GM21423 (cell line): Measurements from ENCODE around the gene SLC7A10.
"Not testable (repeated sequence)": the region's sequence is repeated elsewhere in the genome, so short reads cannot be mapped to it uniquely, and the experiment has no call there.

Experiments
- ATAC-seq: cut with Tn5 transposase; IDR thresholded peaks from one replicate; pipeline ENCODE4 v1.9.1; 2021; ENCODE audit warnings: mild to moderate bottlenecking, moderate library complexity; ENCODE audit not compliant: unreplicated experiment

SLC7A10 gene

GRCh38 chr19:33203529-33203928 lies 22.1 kb downstream of the SLC7A10 start:
- no peak for ATAC-seq

GRCh38 chr19:33202546-33203507 lies 22.8 kb downstream of the SLC7A10 start:
- ATAC-seq: no peak

GRCh38 chr19:33201886-33202545 lies 23.6 kb downstream of the SLC7A10 start:
- ATAC-seq: no peak

- ATAC-seq: no peak
Observed at GRCh38 chr19:33201473-33201872, 24.2 kb downstream of the SLC7A10 start.

- no peak for ATAC-seq
Observed at GRCh38 chr19:33199441-33200265, 26.0 kb downstream of the SLC7A10 start.

DNA sequence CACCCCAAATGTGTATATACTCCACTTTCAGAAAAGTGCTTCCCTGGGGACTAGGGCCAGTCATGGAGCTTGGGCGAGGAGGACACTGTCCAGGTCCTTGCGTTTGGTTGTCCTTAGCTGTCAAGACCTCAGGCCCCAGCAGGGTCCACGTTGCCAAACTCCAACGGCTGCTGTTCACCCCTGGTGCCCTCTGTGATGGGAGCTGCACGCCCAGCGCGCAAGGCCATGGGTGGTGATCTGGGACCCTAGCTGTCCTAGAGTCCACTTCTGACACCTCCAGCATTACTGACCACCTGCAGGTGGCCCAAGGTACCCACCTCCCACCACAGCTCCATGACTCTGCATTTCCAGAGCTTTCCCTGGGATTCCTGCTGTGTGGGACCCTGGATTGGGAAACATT lies 27.5 kb downstream of the SLC7A10 start:
- ATAC-seq: no peak

- no peak for ATAC-seq
Observed at GRCh38 chr19:33197591-33198000, 28.1 kb downstream of the SLC7A10 start.

DNA sequence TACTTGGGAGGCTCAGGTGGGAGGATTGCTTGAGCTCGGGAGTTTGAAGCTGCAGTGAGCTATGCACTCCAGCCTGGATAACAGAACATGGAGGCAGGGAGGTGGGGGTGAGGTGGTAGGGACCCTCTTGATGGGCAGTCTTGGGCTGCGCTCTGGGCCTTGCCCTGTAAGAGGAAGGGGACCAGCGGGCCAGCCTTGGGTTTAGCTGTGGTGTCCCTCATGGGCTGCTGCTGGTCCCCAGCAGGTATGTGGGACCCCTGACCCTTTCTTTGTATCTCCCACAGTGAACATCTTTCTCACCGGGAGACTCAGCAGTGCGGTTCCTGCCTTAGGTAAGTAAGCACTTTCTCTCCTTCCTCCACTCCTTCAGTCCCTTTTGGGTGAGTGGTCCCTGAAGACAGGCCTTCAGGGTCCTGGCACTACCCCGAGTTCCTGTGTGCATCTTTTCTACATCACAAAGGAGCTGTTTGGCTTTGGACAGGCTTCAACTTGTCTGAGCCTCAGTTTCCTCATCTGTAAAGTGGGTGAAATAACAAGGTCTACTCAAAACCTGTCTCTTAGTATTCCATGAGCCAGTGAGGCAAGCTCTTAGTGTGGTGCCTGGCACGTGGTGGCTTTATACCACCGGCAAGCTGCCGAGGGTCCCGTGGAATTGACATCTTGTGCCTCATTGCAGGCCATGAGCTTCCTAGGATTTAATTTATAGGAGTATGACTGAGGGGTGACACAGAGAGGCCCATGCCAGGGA lies 29.0 kb downstream of the SLC7A10 start:
- no peak for ATAC-seq

DNA sequence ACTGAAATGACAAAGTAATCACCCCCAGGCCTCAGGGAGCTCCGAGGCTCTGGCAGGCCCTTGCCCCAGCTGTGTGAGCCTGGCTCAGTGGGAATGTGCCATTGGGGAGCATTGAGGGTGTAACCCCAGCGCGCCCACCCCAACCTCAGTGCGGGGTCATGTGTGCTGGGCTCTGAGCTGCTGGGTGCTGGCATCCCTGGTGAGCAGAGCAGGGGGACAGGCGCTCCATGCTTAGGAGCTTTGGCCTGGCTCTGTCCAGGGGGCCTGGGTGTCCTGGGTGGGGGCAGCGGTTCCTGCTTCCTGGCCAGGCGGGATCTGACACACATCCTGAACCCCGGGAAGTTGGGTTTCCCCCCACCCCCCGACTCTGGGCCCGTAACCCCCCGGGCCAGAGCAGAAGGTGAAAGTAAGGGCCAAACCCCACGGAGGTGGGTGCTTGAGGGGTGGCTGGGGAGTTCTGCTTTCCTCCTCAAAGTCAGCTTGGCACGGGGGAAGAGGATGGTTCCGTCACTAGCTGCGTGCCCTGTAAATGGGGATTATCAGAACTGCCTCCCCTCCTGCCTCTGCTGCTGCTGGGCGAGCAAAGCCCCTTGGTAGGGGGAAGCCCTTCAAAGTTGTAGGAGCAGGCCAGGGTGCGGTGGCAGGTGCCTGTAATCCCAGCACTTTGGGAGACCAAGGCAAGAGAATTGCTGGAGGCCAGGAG lies 29.9 kb downstream of the SLC7A10 start:
- ATAC-seq: no peak

DNA sequence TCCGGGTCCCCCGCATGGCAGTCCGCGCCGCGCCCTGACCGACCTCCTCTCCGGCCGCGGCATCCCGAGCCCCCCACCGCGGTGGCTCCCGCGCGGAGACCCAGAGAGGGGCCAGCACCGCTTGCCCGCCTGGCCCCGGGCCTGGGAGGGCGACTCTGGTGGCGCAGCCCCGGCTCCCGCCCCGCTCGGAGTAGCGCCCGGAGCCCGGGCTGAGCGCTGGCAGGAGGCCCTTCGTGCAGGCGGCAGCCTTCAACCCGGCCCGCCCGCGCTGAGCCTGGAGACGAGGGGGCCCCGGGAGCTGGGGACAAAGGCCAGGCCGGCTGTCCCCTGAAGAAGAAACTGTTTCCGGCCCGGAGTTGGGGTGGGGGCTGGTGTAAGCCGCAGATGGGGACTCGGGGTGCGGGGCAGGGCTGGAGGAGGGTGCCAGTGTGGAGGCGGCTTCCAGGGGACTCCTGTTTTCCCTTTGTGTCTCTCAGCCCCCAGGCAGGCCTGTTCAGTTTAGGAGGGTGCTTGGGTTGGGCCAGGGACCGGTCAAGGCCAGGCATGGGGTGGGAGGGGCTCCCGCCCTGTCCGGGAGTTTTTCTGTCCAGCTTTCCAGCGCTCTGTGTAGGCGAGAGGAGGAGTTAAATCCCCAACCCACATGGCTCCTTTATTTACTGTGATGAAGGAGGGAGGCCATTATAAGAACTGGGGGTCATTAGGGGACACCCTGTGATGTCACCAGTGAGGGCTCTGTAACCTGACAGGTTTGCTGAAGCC lies 30.6 kb downstream of the SLC7A10 start:
- ATAC-seq: no peak

DNA sequence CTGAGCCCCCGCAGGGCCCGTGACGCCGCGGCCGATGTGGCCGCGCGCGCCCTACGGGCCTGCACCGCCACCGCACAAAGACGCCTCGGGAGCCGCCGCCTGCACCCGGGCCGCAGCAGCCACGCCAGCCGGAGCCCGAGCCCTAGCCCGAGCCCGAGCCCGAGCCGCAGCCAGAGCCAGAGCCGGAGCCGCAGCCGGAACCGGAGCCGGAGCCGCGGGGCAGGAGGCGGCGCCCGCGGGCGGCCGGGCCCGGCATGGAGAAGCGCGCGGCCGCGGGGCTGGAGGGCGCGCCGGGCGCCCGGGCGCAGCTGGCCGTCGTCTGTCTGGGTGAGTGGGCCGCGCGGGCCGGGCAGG lies 31.1 kb downstream of the SLC7A10 start:
- ATAC-seq: no peak

GRCh38 chr19:33193865-33194362 lies 31.7 kb downstream of the SLC7A10 start, which contains the start of gene LRP3:
Gene LRP3 (plus strand): TSS chr19:33194330. CDS start chr19:33194786, 456 bp downstream.
- no peak for ATAC-seq

DNA sequence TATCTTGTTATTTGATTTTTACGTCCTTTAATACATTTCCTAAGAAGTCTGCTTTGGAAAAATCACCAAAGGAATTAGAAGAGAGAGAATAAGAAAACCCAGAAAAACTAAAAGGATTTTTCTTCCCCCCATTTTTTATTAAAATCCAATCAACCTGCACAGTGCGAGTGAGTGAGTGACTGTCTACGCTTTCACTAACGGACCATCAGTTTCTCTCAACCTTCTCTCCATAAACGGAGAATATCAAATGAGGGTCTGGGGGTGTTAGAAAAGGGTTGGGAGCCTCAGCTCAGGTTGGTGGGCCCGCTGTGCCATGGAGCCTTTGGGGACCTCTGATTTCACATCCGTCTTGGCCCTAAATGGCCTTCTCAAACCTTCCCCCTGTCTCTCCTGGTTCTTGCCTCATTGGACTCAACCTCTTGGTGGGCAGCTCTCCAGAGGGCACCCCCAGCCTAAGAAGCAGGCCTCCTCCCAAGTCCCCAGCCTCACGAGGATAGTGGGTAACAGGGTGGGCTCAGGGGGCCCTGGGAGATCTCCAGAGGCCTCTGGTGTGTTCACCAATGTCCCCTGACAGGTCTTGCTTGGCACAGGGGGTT lies 32.3 kb downstream of the SLC7A10 start:
- ATAC-seq: no peak

DNA sequence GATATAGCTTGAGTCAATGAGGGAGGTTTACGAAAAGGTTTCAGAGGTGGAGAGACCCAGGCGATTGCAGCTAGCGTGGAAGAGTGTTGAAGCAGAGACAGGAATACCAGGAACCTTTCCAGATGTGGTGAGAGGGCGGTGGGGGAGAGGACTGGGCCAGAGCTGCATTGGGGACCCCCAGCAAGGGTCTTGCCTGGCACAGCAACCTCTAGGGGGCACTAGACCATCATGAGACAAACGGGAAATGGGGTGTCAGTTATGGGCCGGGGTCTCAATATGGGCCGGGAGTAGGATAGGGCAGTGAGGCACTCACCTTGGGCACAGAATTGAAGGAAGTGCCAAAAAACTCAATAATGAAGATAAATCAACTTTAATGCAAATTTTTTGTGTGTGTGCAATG lies 33.6 kb downstream of the SLC7A10 start:
- ATAC-seq: no peak

GRCh38 chr19:33191501-33191900 lies 34.1 kb downstream of the SLC7A10 start:
- ATAC-seq: no peak

- ATAC-seq: not testable (repeated sequence)
Observed at GRCh38 chr19:33191092-33191491, 34.6 kb downstream of the SLC7A10 start.

GRCh38 chr19:33189453-33189852 lies 36.2 kb downstream of the SLC7A10 start:
- ATAC-seq: no peak

DNA sequence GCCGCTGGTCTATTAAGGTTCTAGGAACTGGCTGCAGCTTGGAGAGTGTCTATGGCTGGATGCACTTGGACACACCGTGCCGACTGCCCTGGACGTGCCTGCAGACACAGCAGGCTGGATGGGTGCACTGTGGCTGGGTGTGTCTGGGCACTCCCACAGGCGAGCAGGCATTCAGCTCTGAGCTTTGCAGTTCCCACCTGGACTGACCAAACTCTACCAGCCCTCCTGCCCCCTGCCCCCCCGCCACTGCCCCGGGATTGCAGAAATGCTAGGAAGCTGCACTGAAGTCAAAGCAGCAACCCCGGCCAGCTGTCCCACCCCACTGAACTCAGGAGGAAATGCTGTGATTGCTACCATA lies 38.5 kb downstream of the SLC7A10 start:
- no peak for ATAC-seq
